ENCODE results near the gene GJA3.

DNA sequence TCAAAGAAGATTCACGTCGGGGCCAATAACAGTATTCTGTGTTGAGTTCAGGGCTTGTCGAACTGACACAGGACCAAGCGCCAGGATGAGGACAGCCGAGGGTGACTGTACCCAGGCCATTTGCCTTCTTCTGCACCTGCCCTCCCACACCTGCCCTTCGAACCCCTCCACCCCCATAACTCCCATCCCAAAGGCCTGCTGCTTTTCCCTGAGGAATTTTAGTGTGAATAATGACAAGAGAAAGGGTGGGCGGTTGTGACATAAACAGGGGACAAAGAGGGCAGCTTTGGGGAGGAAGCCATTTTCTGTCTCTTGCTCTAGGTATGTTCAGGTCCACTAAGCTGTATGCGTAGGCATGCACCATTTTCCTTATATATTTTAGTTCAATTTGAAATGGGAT lies 26.1 kb downstream of the GJA3 start:
- TF ChIP-seq, protein P1, sequence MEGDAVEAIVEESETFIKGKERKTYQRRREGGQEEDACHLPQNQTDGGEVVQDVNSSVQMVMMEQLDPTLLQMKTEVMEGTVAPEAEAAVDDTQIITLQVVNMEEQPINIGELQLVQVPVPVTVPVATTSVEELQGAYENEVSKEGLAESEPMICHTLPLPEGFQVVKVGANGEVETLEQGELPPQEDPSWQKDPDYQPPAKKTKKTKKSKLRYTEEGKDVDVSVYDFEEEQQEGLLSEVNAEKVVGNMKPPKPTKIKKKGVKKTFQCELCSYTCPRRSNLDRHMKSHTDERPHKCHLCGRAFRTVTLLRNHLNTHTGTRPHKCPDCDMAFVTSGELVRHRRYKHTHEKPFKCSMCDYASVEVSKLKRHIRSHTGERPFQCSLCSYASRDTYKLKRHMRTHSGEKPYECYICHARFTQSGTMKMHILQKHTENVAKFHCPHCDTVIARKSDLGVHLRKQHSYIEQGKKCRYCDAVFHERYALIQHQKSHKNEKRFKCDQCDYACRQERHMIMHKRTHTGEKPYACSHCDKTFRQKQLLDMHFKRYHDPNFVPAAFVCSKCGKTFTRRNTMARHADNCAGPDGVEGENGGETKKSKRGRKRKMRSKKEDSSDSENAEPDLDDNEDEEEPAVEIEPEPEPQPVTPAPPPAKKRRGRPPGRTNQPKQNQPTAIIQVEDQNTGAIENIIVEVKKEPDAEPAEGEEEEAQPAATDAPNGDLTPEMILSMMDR (conservative IDR thresholded peaks at IDR 0.05 in 1 of 2, IDR thresholded peaks at IDR 0.05 in 1 of 2; ENCODE audit: low read depth in 1 of 2, low read length in 2 of 2): no peak
- no peak for TF ChIP-seq EZH2 (IDR thresholded peaks at IDR 0.05; ENCODE audit: low read length, missing control alignments)
